NCI-H1436 (cell line): Measurements from ENCODE around the gene ISY1.
"Not testable (repeated sequence)": the region's sequence is repeated elsewhere in the genome, so short reads cannot be mapped to it uniquely, and the experiment has no call there.

Source experiments
- DNase-seq: peaks from one replicate; lab custom pipeline; 2025; lab: John Stamatoyannopoulos, UW

The ISY1 gene

DNA sequence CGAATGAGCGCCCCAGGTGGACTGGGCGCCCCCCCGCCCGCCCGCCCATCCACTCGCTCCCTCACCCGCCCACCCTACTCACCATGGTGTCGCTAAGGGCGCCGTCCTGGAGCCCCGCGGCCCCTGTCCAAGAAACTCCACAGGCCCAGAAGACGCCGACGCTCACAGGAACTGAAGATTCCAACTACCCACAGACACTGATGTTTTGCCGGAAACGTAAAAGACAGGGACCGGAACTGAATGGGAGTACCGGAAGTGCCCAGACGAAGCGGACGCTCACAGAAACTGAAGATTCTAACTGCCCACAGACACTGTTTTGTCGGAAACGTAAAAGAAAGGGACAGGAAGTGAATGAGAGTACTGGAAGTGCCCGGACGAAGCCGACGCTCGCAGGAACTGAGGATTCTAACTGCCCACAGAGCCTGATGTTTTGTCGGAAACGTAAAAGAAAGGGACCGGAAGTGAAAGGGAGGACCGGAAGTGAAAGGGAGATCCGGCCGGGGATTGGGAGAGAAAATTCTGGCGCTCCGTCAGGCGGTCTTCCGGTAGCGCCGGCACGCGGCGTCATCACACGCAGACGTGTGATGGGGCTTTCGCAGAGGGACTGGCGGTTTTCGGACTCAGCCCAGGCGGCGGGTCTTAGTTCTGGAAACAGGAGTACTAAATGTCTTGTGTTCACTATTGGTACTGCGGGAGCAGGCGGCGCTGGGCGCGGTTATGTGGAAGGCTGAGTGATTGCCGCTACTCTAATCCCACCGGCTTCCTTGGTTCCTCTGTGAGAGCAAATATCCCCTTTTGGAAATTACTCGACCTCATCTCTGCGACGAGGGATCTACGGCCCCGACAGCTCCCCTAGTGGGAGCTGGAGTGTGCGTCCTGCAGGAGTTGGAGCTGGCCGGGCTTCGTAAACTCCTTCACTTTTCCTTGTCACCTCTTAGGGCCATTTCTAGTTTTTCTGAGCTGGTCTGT lies at the start of gene ISY1:
Gene ISY1, minus strand, starts transcription at position 173 of the 969 bp plus-strand sequence. Its CDS starts 88 bp downstream, at position 85.
- peak; percentile 95 for DNase-seq

DNA sequence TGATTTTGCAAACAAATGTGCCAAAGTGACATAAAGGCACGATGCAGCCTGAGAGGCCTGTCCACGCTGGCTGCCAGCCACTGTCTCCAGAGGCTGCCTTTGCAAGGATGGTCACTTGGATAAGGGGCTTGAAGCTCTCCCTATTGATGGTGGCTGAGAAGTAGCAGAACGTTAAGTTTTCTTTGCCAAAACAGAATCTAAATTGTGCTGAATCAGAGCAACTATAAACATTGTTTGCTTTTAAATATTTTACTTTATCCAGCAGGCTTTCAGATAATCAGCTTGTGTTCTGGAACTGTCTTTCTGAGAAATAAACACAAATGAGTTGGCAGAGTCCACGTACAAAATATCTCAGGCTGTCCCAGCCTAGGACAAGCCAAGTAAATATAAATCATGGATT lies 46.6 kb upstream of the ISY1 start:
- no peak for DNase-seq

DNA sequence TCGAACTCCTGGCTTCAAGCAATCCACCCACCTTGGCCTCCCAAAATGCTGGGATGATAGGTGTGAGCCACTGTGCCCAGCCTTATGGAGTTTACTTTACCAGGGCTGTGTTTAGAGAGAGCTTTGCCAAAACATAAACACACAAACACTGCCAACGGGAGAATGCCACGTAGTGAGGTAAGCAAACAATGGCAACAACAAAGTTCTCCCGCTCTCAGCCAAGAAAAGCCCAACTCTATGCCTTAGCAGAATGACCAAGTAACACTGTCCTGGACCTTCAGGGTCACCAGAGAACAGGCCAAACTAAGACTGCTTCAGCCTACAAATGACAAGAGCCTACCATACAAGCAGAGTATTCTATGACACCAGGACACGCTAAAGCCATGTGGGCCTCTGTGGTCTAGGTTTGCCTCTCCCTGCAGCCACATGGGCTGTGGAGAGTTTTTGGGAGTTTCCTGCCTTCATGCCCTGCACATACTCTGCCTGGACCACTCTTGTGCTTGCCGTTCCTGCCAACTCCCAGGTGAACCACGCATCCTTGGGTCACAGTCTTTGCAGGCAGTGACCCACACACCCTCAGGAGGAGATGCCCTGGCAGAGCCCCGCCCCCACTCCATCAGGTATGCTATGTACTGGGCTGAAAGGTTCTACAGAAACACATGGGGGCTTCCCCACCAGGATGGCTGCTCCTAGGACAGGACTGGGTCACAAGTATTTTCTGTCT lies 44.4 kb upstream of the ISY1 start:
- DNase-seq, result no peak

DNA sequence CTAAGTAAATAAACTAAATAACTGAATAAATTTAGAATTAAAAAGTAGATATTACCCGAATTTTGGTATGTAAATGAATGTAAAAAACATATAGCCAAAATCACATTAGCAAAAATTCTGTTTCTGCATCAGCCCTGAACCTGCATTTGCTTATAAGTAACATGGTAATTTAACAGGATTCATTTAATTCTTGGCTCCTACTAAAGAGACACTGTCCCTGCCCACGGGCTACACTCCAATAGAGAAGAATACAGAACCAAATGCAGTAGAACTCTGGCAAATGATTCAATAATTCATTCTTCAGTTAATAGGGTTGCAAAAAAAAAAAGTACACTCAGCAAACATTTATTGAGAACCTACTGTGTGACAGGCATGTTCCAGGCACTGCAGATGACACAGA lies 43.6 kb upstream of the ISY1 start:
- no peak for DNase-seq

DNA sequence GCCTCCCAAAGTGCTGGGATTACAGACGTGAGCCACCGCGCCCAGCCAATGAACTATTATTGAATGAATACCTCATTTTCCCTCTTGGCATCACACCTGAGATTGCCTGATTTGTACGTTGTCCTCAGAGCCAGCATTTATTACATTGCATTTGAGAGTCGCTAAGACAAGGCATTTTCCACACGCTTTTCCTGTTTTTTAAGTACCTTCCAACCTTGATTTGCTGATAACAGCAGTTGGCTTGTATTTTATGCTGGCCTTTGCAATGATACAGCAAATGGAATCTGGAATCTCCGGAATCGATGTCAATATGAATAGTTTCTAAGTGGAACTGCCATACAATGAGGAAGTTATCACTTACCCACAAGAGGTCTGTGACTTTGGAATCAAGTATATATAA lies 38.5 kb upstream of the ISY1 start:
- no peak for DNase-seq

DNA sequence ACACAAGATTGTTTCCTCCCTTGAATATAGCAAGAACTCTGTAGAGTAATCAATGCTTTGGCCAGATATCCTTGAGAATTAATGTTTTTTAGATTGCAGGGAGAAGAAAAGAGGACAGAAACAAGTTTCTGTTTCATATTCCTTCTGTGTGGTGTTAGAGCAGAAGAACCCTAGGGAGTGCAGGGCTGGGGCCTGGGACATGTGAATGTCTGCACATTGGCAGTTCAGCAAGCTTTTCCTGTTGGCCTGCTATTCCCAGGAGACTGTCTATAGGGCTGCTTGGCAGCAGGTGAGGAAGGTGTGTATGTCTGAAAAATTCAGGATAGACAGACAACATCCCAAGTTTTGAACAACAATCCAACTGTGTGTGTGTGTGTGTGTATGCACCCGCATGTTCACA lies 36.5 kb upstream of the ISY1 start:
- DNase-seq, result no peak

DNA sequence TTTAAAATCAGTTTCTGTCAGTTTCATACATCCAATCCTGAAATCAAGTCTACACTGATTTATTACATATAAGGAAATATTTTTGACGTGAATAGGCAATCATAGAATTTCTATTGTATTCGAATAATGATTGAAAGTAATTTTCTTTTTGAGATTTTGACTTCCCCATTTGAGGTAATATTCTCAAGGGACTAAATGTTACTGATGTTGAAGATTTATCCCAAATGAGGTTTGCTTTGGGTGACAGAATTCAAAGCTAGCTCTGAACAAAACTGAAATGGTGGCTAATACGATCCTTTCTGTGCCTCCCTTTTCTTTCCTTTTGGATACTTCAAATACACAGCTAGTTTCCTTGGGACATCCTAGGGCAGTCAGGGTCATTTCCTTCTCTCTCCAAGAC lies 35.7 kb upstream of the ISY1 start:
- no peak for DNase-seq

DNA sequence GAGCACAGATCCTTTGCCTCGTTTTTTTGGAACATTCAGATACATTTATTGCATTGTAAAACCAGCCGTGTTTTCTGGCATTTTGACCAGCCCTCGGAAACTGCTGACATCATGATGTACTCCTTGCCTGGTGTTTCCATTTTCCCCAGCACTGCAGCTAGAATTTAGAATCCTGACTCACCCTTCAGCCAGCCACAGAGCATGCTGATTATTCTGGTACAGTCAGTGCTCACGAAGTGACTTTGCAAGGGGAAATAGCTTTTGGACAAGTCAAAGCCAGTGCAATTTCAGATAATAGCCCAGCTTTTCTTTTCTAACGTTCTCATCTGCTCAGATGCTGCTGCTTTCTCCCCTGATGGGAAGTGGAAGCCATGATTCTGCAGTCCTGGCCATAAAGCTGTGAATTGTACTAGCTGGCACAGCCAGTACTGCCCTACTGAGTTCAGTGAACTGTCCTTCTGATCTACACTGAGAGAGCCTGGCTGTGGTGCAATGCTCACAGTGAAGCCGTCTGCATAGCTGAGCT lies 34.9 kb upstream of the ISY1 start:
- DNase-seq, result no peak

DNA sequence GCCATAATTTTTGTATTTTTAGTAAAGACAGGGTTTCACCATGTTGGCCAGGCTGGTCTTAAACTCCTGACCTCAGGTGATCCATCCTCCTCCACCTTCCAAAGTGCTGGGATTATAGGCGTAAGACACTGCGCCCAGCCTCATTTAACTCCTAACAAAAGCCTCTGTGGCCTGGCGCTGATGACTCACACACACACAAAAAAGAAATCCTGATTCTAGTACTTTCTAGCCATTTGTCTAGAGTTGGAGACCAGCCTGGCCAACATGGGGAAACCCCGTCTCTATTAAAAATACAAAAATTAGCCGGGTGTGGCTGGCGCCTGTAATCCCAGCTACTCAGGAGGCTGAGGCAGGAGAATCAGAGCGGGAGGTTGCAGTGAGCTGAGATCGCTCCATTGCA lies 28.9 kb upstream of the ISY1 start:
- DNase-seq, result not testable (repeated sequence)

DNA sequence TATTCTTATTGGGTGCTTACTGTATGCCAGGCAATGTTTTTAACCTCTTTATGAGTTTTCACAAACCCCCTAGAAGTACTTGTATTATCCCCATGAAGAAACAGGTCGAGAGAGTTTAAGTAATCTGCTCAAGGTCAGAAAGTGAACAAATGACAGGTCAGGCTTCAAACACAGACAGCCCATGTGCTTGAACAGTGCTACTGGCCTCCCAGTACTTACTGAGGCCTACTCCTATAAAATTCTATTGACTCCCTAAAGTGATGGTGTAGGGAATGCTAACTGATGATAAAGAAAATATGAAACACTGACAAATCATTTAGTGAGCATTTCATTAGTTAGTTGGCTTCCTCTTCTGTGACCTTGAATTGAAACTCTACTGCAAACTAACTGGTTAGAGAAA lies 27.0 kb upstream of the ISY1 start:
- no peak for DNase-seq

DNA sequence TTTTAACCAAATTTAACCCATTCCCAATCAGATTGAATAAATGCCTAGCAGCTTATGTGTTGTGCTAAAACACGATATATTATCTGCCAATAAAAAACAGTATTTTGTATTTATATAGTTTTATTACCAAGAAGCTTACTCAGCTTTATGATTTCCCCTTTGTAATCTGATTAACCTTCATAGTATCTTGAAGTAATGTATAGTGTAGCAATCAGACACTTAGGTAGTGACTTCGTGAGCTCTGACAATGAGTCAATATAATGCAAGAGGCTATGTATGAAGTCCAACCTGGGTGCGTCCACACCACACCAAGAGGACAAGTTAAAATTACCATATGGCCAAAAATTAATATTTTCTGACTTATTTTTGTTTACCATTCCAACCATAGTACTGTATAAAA lies 24.9 kb upstream of the ISY1 start:
- no peak for DNase-seq

DNA sequence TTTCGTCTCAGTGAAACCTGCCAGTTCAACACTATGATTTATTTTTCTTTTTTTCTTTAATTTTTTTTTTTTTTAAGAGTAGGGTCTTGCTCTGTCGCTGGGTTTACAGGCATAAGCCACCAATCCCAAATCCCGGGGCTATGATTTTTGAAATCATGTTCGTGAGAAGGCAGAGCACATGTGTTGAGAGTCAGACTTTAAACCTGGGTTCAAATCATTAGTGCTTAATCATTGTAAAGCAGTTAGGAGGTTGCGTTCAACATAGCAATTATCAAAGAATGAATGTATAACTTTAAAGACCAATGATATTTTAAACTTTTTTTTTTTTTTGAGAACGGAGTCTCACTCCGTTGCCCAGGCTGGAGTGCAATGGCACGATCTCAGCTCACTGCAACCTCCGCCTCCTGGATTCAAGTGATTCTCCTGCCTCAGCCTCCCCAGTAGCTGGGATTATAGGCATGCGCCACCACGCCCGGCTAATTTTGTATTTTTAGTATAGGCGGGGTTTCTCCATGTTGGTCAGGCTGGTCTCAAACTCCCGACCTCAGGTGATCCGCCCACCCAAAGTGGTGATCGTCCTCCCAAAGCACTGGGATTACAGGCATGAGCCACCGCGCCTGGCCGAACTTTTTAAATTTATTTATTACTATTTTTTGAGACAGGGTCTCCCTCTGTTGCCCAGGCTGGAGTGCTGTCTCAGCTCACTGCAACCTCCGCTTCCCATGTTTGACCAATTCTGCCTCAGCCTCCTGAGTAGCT lies 24.1 kb upstream of the ISY1 start:
- not testable (repeated sequence) for DNase-seq

DNA sequence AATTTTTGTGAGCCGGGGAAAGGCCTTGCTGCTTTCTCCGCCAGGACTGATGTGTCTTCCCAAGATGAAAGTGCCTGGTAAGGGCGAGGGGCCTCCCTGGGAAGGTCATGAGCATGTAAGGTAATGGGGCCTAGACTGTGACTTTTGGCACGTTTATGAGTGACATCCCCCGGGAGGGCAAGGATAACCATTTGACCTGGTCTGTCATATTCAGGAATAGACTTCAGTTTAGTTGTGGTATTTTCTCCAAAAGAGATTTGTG lies 23.5 kb upstream of the ISY1 start:
- DNase-seq, result no peak

DNA sequence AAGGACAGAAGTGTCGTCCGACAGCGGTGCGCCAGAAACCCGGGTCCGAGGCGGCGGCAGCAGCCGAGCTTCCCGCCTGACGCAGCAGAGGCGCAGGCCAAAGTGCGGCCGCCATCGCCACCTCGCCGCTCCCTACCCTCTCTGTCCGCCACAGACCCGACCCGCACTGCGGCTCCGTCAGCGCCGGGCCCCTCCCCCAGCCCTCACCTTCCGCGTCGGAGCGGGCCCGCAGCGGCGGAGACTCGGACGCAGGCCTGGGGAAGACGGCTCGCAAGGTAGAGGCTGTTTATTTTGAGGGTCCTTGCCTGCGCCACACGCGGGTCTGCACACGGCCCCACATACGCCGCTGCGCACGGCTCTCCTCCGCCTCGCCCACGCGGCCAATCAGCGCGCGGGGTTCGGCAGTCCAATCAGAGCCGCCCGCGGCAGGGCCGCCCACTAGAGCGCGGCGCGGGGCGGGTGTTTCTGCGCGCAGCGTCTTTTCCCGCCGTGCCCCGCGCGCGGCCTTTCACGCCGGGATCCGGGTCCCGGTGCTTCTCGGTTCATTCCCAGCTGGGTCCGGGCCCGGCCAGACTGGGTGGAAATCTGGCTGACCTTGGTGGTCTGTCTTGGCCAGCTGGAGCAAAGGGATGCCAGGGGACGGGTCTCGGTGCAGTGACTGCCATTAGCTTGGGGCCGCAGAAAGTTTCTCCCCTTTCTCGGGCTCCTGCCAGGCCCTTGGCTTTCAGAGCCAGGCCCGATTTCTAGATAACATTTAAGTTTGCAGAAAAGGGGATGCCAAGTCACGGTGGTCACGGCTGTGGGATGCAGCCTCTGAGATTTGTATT lies 22.9 kb upstream of the ISY1 start, which contains the start of gene CNBP:
Gene CNBP, minus strand, starts transcription at position 328 of the 827 bp plus-strand sequence. CDS start 12,139 bp downstream, outside the sequence.
- DNase-seq, result peak; percentile 97

DNA sequence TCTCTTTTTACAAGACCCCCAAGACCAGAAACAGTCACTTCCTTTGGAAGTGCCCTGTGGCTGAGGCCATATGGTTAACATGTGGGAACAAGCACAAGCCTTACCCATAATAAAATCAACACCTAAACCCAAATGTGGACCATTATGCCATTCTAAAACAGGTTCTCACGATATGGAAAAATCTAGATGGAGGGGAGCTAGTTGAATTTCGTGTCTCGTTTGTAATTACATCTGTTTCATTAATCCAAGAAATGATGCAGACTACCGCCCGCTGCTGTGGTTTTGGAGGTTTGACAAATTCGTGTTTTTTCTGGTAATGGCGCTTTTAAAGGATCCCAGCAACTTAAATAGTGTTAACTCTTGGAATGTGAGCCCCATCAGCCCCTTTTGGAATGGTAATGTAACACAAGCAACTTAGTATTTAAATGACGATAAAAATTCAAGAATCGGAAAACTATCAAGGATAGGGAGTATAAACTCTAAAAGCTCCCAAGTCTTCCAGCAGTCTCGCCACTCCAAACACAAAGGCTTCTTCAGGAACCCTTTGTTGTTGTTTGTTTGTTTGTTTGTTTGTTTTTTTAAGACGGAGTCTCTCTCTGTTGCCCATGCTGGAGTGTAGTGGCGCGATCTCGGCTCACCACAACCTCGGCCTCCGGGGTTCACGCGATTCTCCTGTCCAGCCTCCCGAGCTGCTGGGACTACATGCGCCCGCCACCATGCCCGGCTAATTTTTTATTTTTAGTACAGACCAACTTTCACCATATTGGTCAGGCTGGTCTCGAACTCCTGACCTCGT lies 21.7 kb upstream of the ISY1 start:
- no peak for DNase-seq

DNA sequence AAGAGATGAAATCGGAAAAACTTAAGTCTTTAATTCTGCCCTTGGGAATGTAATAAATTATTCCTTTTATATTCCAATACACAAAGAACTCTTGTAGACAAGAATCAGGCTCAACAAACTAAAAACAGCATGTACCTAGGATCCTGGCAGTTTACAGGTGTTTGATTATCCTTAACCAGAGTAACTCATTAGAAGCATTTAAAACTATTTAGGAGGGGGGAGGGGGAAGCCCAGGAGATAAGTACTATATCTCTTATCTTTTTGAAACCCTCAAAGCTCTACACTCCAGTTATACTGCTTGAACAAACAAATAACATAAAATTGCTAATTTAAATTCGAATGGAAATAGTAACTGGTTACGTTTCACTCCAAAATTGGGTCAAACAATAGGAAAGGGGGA lies 21.0 kb upstream of the ISY1 start:
- DNase-seq, result no peak

DNA sequence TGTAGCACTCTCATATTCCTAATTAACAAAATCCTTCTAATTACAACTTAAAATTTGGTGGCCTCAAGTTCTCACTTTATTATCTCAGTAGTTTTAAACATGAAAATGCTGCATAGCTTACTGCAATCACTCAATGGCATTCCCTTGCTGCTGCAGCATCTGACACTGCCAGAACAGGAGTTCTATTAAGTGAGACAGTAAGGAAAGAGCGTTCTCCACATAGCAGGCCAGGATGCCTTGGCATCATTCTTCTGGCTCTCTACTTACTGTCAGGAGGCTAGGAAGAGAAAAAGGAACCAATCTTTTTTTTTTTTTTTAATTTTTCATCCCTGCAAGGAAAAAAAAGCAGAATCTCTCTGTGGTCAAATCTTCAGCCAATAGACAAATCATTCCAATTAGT lies 19.6 kb upstream of the ISY1 start:
- DNase-seq, result no peak

DNA sequence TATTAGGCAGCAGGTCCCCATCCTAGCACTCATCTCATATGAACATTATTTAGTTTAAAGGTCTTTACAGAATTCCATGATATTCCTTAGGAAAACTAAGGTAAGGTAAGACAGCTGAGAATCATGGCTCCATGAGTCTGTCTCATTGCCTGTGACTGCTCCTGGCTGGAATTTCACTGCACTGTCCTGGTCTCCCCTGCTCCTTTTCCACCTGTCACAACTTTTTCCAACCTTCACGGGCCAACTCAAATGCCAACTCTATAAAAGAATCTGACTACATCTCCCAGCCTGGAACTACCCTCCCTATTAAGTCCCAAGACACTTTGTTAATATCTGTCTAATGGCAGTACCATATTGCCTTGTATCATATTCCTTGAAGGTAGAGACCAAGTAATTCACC lies 15.2 kb upstream of the ISY1 start:
- no peak for DNase-seq

DNA sequence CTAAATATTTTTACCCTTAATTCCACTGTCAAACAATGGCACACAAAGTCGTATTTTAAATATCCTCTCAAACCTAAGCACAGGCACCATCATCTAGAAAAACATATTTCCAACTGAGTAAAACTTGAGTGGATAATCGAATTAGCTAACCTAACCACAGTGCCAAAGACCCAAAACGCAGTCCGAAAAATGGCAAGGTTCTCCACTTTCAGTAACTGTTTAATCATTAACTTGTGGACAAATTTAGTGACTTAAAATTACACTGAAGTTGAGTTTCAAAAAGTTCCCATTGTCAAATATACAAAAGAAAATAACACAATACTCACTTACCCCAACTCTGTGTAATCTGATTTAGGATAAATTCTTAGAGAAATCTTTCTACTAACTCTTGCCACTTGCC lies 12.9 kb upstream of the ISY1 start:
- DNase-seq, result no peak

DNA sequence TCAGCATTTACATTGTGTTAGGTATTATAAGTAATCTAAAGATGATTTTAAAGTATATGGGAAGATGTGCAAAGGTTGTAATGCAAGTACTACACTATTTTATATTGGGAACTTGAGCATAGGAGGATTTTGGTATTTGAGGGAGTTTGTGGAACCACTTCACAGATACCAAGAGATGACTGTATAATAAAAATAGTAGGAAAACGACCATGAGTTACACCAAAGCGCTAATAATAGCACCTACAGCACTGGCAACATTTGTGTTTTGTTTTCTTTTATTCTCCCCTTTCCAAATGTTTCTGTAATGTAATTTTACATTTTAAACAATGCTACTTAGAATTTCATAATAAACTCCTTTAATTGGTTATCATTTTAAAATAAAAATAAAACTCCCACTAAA lies 12.3 kb upstream of the ISY1 start:
- no peak for DNase-seq
